HepG2 (cell line): ENCODE measurements around the gene TRIO. TPM values are rescaled to one million over a fixed set of nuclear protein-coding genes. Genes with fewer than 3 reads are reported as not detected.

Experiments used
- ATAC-seq: fragments of 200-7000 bp; cut with Tn5 transposase; 3 replicates; pipeline ENCODE4 v1.9.1; 2020; ENCODE audit warnings: mild to moderate bottlenecking, moderate library complexity
- BruUV-seq: library from RNA; stranded (reverse); fragments of 400-500 nt; replicated peaks from 2 replicates; lab custom pipeline; 2021; lab: Mats Ljungman, UMichigan
- CTCF ChIA-PET: fragments of 300-600 bp; formaldehyde crosslinking; extraction: SDS; loops from one replicate; lab custom pipeline; 2021; ENCODE audit warnings: low total read pairs, inconsistent platforms, low intra/inter-chr PET ratio; lab: Yijun Ruan, JAX
- POLR2A ChIA-PET: fragments of 350-600 bp; sonication (Branson Sonifier 250); formaldehyde crosslinking; loops from one replicate; lab custom pipeline; 2020; ENCODE audit warnings: antibody characterized with exemption, inconsistent platforms; lab: Yijun Ruan, JAX
- DNase-seq: peaks from one replicate; pipeline ENCODE4 v3.0.0-alpha.2; 2015; ENCODE audit warnings: low spot score
- FAIRE-seq: peaks from 3 replicates; lab custom pipeline; 2011; peaks lifted over from hg19 to GRCh38; lab: Jason Lieb, UNC
- H2AFZ ChIP-seq: one replicate; pipeline ENCODE4 v1.6.1; 2011; ENCODE audit warnings: low read length, inconsistent platforms
- H3K27ac ChIP-seq: fragments of 300-600 bp; 3 replicates; pipeline ENCODE4 v1.8.0; 2011; ENCODE audit warnings: mixed run types, mild to moderate bottlenecking, mixed read lengths, low read length, inconsistent platforms; ENCODE audit not compliant: insufficient read depth; ENCODE audit errors: extremely low read length
- H3K27me3 ChIP-seq, 2 experiments: fragments of 200-600 bp in 1 of 2; 2 replicates in 1 of 2; 3 replicates in 1 of 2; pipeline versions ENCODE4 v1.6.0 to v1.8.0; 2011; ENCODE audit warnings: low read length in 2 of 2, mild to moderate bottlenecking in 2 of 2, moderate library complexity in 2 of 2, inconsistent platforms in 1 of 2; ENCODE audit not compliant: insufficient read depth in 2 of 2, control insufficient read depth in 1 of 2
- H3K36me3 ChIP-seq, 2 experiments: fragments of 200-600 bp in 1 of 2; replicated peaks in 1 of 2; 2 replicates in 1 of 2; 3 replicates in 1 of 2; pipeline versions ENCODE4 v1.5.1 to v1.8.0; 2011; ENCODE audit warnings: low read length in 2 of 2, inconsistent platforms in 1 of 2; ENCODE audit not compliant: insufficient read depth in 2 of 2, control insufficient read depth in 1 of 2
- H3K4me1 ChIP-seq: 2 replicates; pipeline ENCODE4 v1.5.1; 2012; ENCODE audit warnings: low read length, inconsistent platforms; ENCODE audit not compliant: insufficient read depth
- H3K4me2 ChIP-seq: 2 replicates; pipeline ENCODE4 v1.6.0; 2011; ENCODE audit warnings: low read depth, low read length, inconsistent platforms
- H3K4me3 ChIP-seq, 3 experiments: fragments of 200-600 bp in 1 of 3; sonication (generic), shearing (Covaris generic) in 1 of 3; replicated peaks in 1 of 3; 2 replicates each; pipeline ENCODE4 v1.5.1; 2011 to 2016; ENCODE audit warnings: low read length in 3 of 3, inconsistent platforms in 2 of 3, low read depth in 2 of 3, mild to moderate bottlenecking in 2 of 3, control low read depth in 1 of 3, mixed read lengths in 1 of 3; ENCODE audit not compliant: insufficient read depth in 1 of 3
- H3K79me2 ChIP-seq: one replicate; pipeline ENCODE4 v1.6.1; 2011; ENCODE audit warnings: low read length, inconsistent platforms; ENCODE audit not compliant: insufficient read depth
- H3K9ac ChIP-seq: 2 replicates; pipeline ENCODE4 v1.6.0; 2011; ENCODE audit warnings: mild to moderate bottlenecking, low read depth, low read length, inconsistent platforms; ENCODE audit not compliant: insufficient read depth
- H3K9me3 ChIP-seq: 2 replicates; pipeline ENCODE4 v1.5.1; 2012; ENCODE audit warnings: mild to moderate bottlenecking, low read length
- H4K20me1 ChIP-seq: 2 replicates; pipeline ENCODE4 v1.6.0; 2011; ENCODE audit warnings: inconsistent platforms, mild to moderate bottlenecking, low read length, moderate library complexity; ENCODE audit not compliant: insufficient read depth
- ATF7 ChIP-seq, 2 experiments: fragments of 450-650 bp in 1 of 2; sonication (generic) in 1 of 2; formaldehyde crosslinking in 1 of 2; IDR thresholded peaks; 2 replicates each; pipeline versions ENCODE4 v1.4.0 to v1.6.1; 2016 to 2020; ENCODE audit warnings: antibody characterized with exemption in 1 of 2, mild to moderate bottlenecking in 1 of 2, missing genetic modification reagents in 1 of 2
- HIVEP1 ChIP-seq: sonication (generic); formaldehyde crosslinking; IDR thresholded peaks from 2 replicates; pipeline ENCODE4 v1.4.0; 2020; ENCODE audit warnings: mild to moderate bottlenecking, missing genetic modification reagents
- HOXA3 ChIP-seq: sonication (generic); formaldehyde crosslinking; IDR thresholded peaks from 2 replicates; pipeline ENCODE4 v1.5.0; 2020; ENCODE audit warnings: missing genetic modification reagents
- KDM5A ChIP-seq: fragments of 200-600 bp; sonication (generic); IDR thresholded peaks from 2 replicates; pipeline ENCODE4 v1.7.0; 2018; ENCODE audit warnings: antibody characterized with exemption, mild to moderate bottlenecking, low read length, borderline replicate concordance
- MAFK ChIP-seq, 2 experiments: IDR thresholded peaks in 1 of 2; conservative IDR thresholded peaks in 1 of 2; 2 replicates each; pipeline ENCODE4 v1.6.1; 2011; ENCODE audit warnings: improper control_type of control experiment in 2 of 2, low read length in 2 of 2
- ZNF335 ChIP-seq: sonication (generic); formaldehyde crosslinking; IDR thresholded peaks from 2 replicates; pipeline ENCODE4 v1.4.0; 2020; ENCODE audit warnings: missing genetic modification reagents
- WGBS: methylation state at CpG from one replicate; pipeline ENCODE4 v1.1.6; 2017; ENCODE audit warnings: low lambda C conversion rate; 5-methylcytosine and 5-hydroxymethylcytosine counted together
- in situ Hi-C: cut with HindIII; loops from 2 replicates; pipeline ENCODE4 v1.10.0; 2017; ENCODE audit warnings: low pct_unique_long_range_greater_than_20kb; ENCODE audit not compliant: extremely low pct_ligation_motif_present
- intact Hi-C: fragments of 100-400 bp; cut with micrococcal nuclease; formaldehyde crosslinking; loops from one replicate; pipeline ENCODE4 v1.10.0; 2022; ENCODE audit not compliant: unreplicated experiment
- polyA plus RNA-seq, 8 experiments: library from polyadenylated mRNA; depleted of rRNA in 3 of 8; stranded (reverse) in 7 of 8; unstranded in 1 of 8; fragments of >200 nt; fragmentation: Illumina TruSeq in 4 of 8; extraction: Trizol in 4 of 8; gene quantifications; 2 replicates each; pipeline versions ENCODE4 v1.2.1 to v1.2.3, GENCODE V29; 2011 to 2016; ENCODE audit warnings: low read depth in 4 of 8, missing spikeins in 1 of 8, mixed read lengths in 1 of 8; ENCODE audit not compliant: insufficient read depth in 1 of 8
- total RNA-seq, 5 experiments: library from RNA; depleted of rRNA; stranded (reverse); fragments of >200 nt; fragmentation: Illumina TruSeq; extraction: Trizol; gene quantifications; 2 replicates each; pipeline ENCODE4 v1.2.3, GENCODE V29; 2016; ENCODE audit warnings: low read depth in 1 of 5
- TF ChIP-seq, protein P1 (sequence below): sonication (generic); formaldehyde crosslinking; IDR thresholded peaks from 2 replicates; pipeline ENCODE4 v1.9.0; 2021; ENCODE audit warnings: missing genetic modification reagents, borderline replicate concordance

Gene TRIO
- total and polyA plus RNA-seq, 2 of the 13 experiments (the other 11 are each of a cell fraction or from before 2014, with no cell fraction given), result 45.2 to 45.9 TPM

DNA sequence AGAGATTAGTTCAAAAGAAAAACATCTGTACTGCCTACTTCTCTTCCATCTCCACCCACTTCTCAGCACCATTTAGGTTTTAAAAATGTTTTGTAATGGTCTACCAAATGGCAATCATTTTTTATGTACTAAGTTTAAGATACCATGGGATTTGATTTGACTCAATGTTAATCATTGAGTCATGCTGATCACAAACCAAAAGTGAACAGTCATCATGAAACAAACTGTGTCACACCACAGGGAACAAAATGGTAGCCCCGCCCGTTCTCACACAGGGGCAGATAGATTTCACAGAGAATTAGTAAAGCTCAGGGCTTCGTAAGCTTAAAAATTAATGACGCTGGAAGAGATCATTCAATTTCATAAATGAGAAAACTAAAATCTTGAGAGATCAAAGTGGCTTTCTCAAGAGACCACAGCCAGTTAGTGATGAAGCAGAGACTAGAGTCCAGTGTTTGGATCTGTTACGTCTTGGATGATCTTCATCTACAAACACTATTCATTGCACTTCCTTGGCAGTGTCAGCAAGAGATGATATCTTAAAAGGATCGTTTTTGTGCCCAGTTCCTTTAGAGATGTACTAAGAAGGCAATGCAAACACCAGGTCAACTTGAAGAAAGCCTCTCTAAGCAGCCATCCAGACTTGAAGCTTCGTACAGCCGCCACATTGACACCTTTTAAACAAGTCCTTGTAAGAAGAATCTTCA, 33.9 kb upstream of the TRIO start (continued):
- TF ChIP-seq HIVEP1 (CRISPR knock-in tag) (no peak), ATF7 (IDR thresholded peaks at IDR 0.05) (no peak), ATF7 (CRISPR knock-in tag; IDR thresholded peaks at IDR 0.05) (no peak), KDM5A (no peak)

DNA sequence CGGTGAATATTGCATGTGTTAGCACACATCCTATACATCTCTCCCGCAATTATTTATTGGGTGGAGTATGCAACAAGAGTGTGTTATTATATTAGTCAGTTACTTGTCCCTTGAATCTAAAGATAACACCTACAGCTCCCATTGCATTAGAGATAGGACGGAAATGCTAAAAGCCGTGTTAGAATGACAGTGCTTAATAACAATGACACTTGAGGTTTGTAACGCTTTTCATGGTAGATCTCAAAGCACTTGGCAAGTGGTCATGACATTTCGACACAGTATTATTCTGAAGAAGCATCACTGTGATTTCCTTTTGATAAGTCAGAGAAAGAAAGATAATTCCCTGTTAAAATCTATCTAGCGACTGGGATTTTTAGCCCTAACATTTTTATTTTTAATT, 33.4 kb upstream of the TRIO start:
- 88% methylated on average over 7 of the region's 7 CpGs for WGBS
- POLR2A ChIA-PET, result no interaction called here

More for the DNA sequence above, 33.4 kb upstream of the TRIO start:
- H4K20me1 ChIP-seq, result no peaks in the 10 kb centered on the region
- FAIRE-seq (no peak), ATAC-seq (no peak), DNase-seq (no peak)
- no peak overlapping the region for H2AFZ ChIP-seq
- no peak overlapping the region for H3K9ac ChIP-seq
- H3K27me3 ChIP-seq, result peaks cover 0 to 3% of the 10 kb centered on the region in 2 experiments; a peak in 1 of 5 replicates
- peaks cover 27% of the 10 kb centered on the region for H3K4me1 ChIP-seq
- no peak overlapping the region for H3K4me3 ChIP-seq
- in situ Hi-C loops, result loop anchor here (5.0 to 10.0 kb wide), 2 partner anchors 125 to 163 kb away; no protein-coding TSS in a partner anchor
- H3K36me3 ChIP-seq, result no peaks in the 10 kb centered on the region
- no peaks in the 10 kb centered on the region for H3K9me3 ChIP-seq
- H3K4me2 ChIP-seq, result no peak overlapping the region
- TF ChIP-seq HOXA3 (CRISPR knock-in tag) (no peak), ZNF335 (CRISPR knock-in tag) (no peak), MAFK (conservative IDR thresholded peaks at IDR 0.05 in 1 of 2, IDR thresholded peaks at IDR 0.05 in 1 of 2; ENCODE audit: low read length in 2 of 2) (no peak)
- TF ChIP-seq, protein P1, sequence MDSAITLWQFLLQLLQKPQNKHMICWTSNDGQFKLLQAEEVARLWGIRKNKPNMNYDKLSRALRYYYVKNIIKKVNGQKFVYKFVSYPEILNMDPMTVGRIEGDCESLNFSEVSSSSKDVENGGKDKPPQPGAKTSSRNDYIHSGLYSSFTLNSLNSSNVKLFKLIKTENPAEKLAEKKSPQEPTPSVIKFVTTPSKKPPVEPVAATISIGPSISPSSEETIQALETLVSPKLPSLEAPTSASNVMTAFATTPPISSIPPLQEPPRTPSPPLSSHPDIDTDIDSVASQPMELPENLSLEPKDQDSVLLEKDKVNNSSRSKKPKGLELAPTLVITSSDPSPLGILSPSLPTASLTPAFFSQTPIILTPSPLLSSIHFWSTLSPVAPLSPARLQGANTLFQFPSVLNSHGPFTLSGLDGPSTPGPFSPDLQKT, result no peak
- TF ChIP-seq, all 625 proteins: peak for 0
- Histone ChIP-seq H3K27ac (no peak overlapping the region), H3K79me2 (no peaks in the 10 kb centered on the region)
- intact Hi-C loops, result loop anchor here (5.0 to 10.0 kb wide), 2 partner anchors 95 to 243 kb away; no protein-coding TSS in a partner anchor
- CTCF ChIA-PET, result no interaction called here
- BruUV-seq, result no TSS peak
